OCI-LY1 (cell line): ENCODE data around the gene SLC25A26.

Experiments
- H2AFZ ChIP-seq: fragments of 200-600 bp; sonication (generic), shearing (Covaris generic); 2 replicates; pipeline ENCODE4 v1.6.0; 2014; ENCODE audit warnings: antibody characterized with exemption, mild to moderate bottlenecking, low read length
- H3F3A ChIP-seq: fragments of 200-600 bp; sonication (generic), shearing (Covaris generic); 2 replicates; pipeline ENCODE4 v1.6.0; 2014; ENCODE audit warnings: mild to moderate bottlenecking, antibody characterized with exemption, low read length, moderate library complexity; ENCODE audit not compliant: insufficient read depth
- H3K27ac ChIP-seq: fragments of 200-600 bp; sonication (generic); 2 replicates; pipeline ENCODE4 v1.5.1; 2014; ENCODE audit warnings: low read length, mixed run types, mild to moderate bottlenecking, low read depth; ENCODE audit not compliant: poor library complexity, severe bottlenecking
- H3K27me3 ChIP-seq: fragments of 200-600 bp; sonication (generic); 2 replicates; pipeline ENCODE4 v1.6.0; 2014; ENCODE audit warnings: antibody characterized with exemption, mild to moderate bottlenecking, low read length, moderate library complexity; ENCODE audit not compliant: insufficient read depth
- H3K36me3 ChIP-seq: fragments of 200-600 bp; sonication (generic); 2 replicates; pipeline ENCODE4 v1.6.1; 2014; ENCODE audit warnings: mild to moderate bottlenecking, antibody characterized with exemption, low read length, moderate library complexity, mixed read lengths; ENCODE audit not compliant: insufficient read depth
- H3K4me1 ChIP-seq: fragments of 200-600 bp; sonication (generic); 2 replicates; pipeline ENCODE4 v1.5.1; 2014; ENCODE audit warnings: mild to moderate bottlenecking, low read length, moderate library complexity; ENCODE audit not compliant: insufficient read depth, severe bottlenecking
- H3K4me2 ChIP-seq: fragments of 200-600 bp; sonication (generic), shearing (Covaris generic); 2 replicates; pipeline ENCODE4 v1.6.1; 2014; ENCODE audit warnings: low read length
- H3K4me3 ChIP-seq: fragments of 200-600 bp; sonication (generic); 2 replicates; pipeline ENCODE4 v1.5.1; 2014; ENCODE audit warnings: low read length, low read depth, mild to moderate bottlenecking, mixed read lengths; ENCODE audit not compliant: poor library complexity, severe bottlenecking
- H3K79me2 ChIP-seq: fragments of 200-600 bp; shearing (Covaris generic); 2 replicates; pipeline ENCODE4 v1.6.1; 2016; ENCODE audit warnings: mixed run types, low read length, mixed read lengths; ENCODE audit not compliant: insufficient read depth
- H3K9ac ChIP-seq: fragments of 200-600 bp; sonication (generic), shearing (Covaris generic); 2 replicates; pipeline ENCODE4 v1.6.1; 2014; ENCODE audit warnings: mild to moderate bottlenecking, low read length, mixed read lengths
- H3K9me2 ChIP-seq: fragments of 200-600 bp; sonication (generic), shearing (Covaris generic); 2 replicates; pipeline ENCODE4 v1.6.1; 2014; ENCODE audit warnings: low read depth, mild to moderate bottlenecking, low read length, mixed read lengths
- H3K9me3 ChIP-seq: fragments of 200-600 bp; shearing (Covaris generic); 2 replicates; pipeline ENCODE4 v1.6.1; 2014; ENCODE audit warnings: low read length, mixed read lengths
- H4K20me1 ChIP-seq: fragments of 200-600 bp; sonication (generic), shearing (Covaris generic); 2 replicates; pipeline ENCODE4 v1.6.0; 2016; ENCODE audit warnings: mild to moderate bottlenecking, low read length; ENCODE audit not compliant: insufficient read depth
- CTCF ChIP-seq: fragments of 200-600 bp; sonication (generic), shearing (Covaris generic); IDR thresholded peaks from 2 replicates; pipeline ENCODE4 v1.5.1; 2017; ENCODE audit warnings: mild to moderate bottlenecking, antibody characterized with exemption, low read length, moderate library complexity, mixed read lengths
- EZH2 ChIP-seq: fragments of 200-600 bp; sonication (generic), shearing (Covaris generic); IDR thresholded peaks from 2 replicates; pipeline ENCODE4 v1.8.0; 2017; ENCODE audit warnings: borderline replicate concordance, mixed run types, mild to moderate bottlenecking, antibody characterized with exemption, low read length, moderate library complexity, mixed read lengths

Gene SLC25A26

GRCh38 chr3:66398228-66399025 is 177.6 kb downstream of the SLC25A26 start:
- Histone ChIP-seq H3K27me3 (no peaks in the 10 kb centered on the region), H3K9me2 (no peaks in the 10 kb centered on the region), H3K4me3 (no peak overlapping the region), H2AFZ (no peak overlapping the region), H3K27ac (no peak overlapping the region), H3K4me2 (no peak overlapping the region), H3K79me2 (no peaks in the 10 kb centered on the region), H3K9ac (no peak overlapping the region), H3K4me1 (peaks cover 12% of the 10 kb centered on the region), H3F3A (no peaks in the 10 kb centered on the region), H3K9me3 (no peaks in the 10 kb centered on the region), H4K20me1 (no peaks in the 10 kb centered on the region), H3K36me3 (no peaks in the 10 kb centered on the region)
- no peak for TF ChIP-seq EZH2
- TF ChIP-seq CTCF = no peak

GRCh38 chr3:66399529-66400232 is 178.9 kb downstream of the SLC25A26 start:
- no peak overlapping the region for H3K27ac ChIP-seq
- no peak overlapping the region for H3K4me3 ChIP-seq
- no peaks in the 10 kb centered on the region for H3K4me1 ChIP-seq
- H3K27me3 ChIP-seq = no peaks in the 10 kb centered on the region
- H2AFZ ChIP-seq = no peak overlapping the region
- no peaks in the 10 kb centered on the region for H3K36me3 ChIP-seq
- H3F3A ChIP-seq = no peaks in the 10 kb centered on the region
- TF ChIP-seq CTCF (no peak), EZH2 (no peak)
- H3K9me2 ChIP-seq = no peaks in the 10 kb centered on the region
- no peak overlapping the region for H3K9ac ChIP-seq
- no peaks in the 10 kb centered on the region for H3K9me3 ChIP-seq
- H4K20me1 ChIP-seq = no peaks in the 10 kb centered on the region
- H3K79me2 ChIP-seq = no peaks in the 10 kb centered on the region
- H3K4me2 ChIP-seq = no peak overlapping the region

GRCh38 chr3:66400411-66401156 is 179.8 kb downstream of the SLC25A26 start:
- no peaks in the 10 kb centered on the region for H3K36me3 ChIP-seq
- no peak overlapping the region for H3K9ac ChIP-seq
- no peak overlapping the region for H3K27ac ChIP-seq
- H3K4me1 ChIP-seq = no peaks in the 10 kb centered on the region
- TF ChIP-seq CTCF = no peak
- TF ChIP-seq EZH2 = no peak
- H3K4me2 ChIP-seq = no peak overlapping the region
- H3K79me2 ChIP-seq = no peaks in the 10 kb centered on the region
- no peak overlapping the region for H2AFZ ChIP-seq
- H3K9me3 ChIP-seq = no peaks in the 10 kb centered on the region
- H3K27me3 ChIP-seq = no peaks in the 10 kb centered on the region
- no peaks in the 10 kb centered on the region for H4K20me1 ChIP-seq
- no peaks in the 10 kb centered on the region for H3K9me2 ChIP-seq
- H3F3A ChIP-seq = no peaks in the 10 kb centered on the region
- no peak overlapping the region for H3K4me3 ChIP-seq
